PC-9 (cell line): ENCODE data around the gene PROP1. TPM values are rescaled to one million over a fixed set of nuclear protein-coding genes. Genes with fewer than 3 reads are reported as not detected.

Experiments used
- total RNA-seq: library from RNA; stranded (reverse); gene quantifications from 2 replicates; pipeline ENCODE4 v1.2.3, GENCODE V29; 2021

PROP1 gene
- total RNA-seq, 1 experiment from 2014 or later = not detected

Other genes starting within 250 kb of the PROP1 start
- not detected in 2 replicates for gene FAM153A, start 213.3 kb downstream of the PROP1 start, total RNA-seq
- gene N4BP3, start 117.3 kb upstream of the PROP1 start, total RNA-seq = 0.81 and 1.1 TPM in 2 replicates
- 30.3 and 35.1 TPM in 2 replicates for gene RMND5B, start 134.8 kb upstream of the PROP1 start, total RNA-seq
- gene NHP2, start 157.6 kb upstream of the PROP1 start, total RNA-seq = 221 and 229 TPM in 2 replicates
- not detected in 2 replicates for gene GMCL2, start 191.1 kb upstream of the PROP1 start, total RNA-seq
- 171 and 193 TPM in 2 replicates for gene HNRNPAB, start 208.3 kb upstream of the PROP1 start, total RNA-seq
- 61.3 and 73.7 TPM in 2 replicates for gene PHYKPL, start 236.6 kb upstream of the PROP1 start, total RNA-seq